Neuronal stem cell (in vitro differentiated cells): Measurements from ENCODE around the gene LRIG1.

ENCODE experiments used
- DNase-seq: peaks from one replicate; pipeline ENCODE4 v3.0.0-alpha.2; 2013; ENCODE audit warnings: low spot score
- H2AFZ ChIP-seq: one replicate; pipeline ENCODE4 v1.6.1; 2013; ENCODE audit warnings: mild to moderate bottlenecking, low read length, inconsistent platforms
- H2AK5ac ChIP-seq: 2 replicates; pipeline ENCODE4 v1.6.1; 2013; ENCODE audit warnings: low read depth, mild to moderate bottlenecking, inconsistent platforms, low read length, moderate library complexity, mixed read lengths
- H2BK120ac ChIP-seq: 2 replicates; pipeline ENCODE4 v1.6.1; 2013; ENCODE audit warnings: low read depth, mild to moderate bottlenecking, inconsistent platforms, low read length, moderate library complexity, mixed read lengths
- H2BK12ac ChIP-seq: one replicate; pipeline ENCODE4 v1.6.1; 2013; ENCODE audit warnings: low read length, inconsistent platforms
- H2BK15ac ChIP-seq: 2 replicates; pipeline ENCODE4 v1.6.1; 2013; ENCODE audit warnings: mild to moderate bottlenecking, low read length, inconsistent platforms, mixed read lengths
- H2BK5ac ChIP-seq: one replicate; pipeline ENCODE4 v1.6.1; 2013; ENCODE audit warnings: inconsistent platforms, mild to moderate bottlenecking, low read length, moderate library complexity
- H3K14ac ChIP-seq: one replicate; pipeline ENCODE4 v1.6.1; 2013; ENCODE audit warnings: low read length, inconsistent platforms
- H3K18ac ChIP-seq: 2 replicates; pipeline ENCODE4 v1.6.1; 2013; ENCODE audit warnings: low read length, inconsistent platforms
- H3K23ac ChIP-seq: 2 replicates; pipeline ENCODE4 v1.6.1; 2013; ENCODE audit warnings: low read depth, mild to moderate bottlenecking, mixed read lengths, low read length, inconsistent platforms; ENCODE audit not compliant: poor library complexity
- H3K27ac ChIP-seq: replicated peaks from 3 replicates; pipeline ENCODE4 v1.5.1; 2013; ENCODE audit warnings: low read length, inconsistent platforms
- H3K27me3 ChIP-seq, 3 experiments: 2 replicates each; pipeline ENCODE4 v1.6.1; 2013; ENCODE audit warnings: low read length in 3 of 3, mild to moderate bottlenecking in 2 of 3, inconsistent platforms in 1 of 3, low read depth in 1 of 3, mixed read lengths in 1 of 3, moderate library complexity in 1 of 3; ENCODE audit not compliant: control insufficient read depth in 3 of 3, insufficient read depth in 3 of 3
- H3K36me3 ChIP-seq, 2 donors: replicated peaks in 1 of 2; 2 replicates each; pipeline ENCODE4 v1.6.1; 2013; ENCODE audit warnings: low read length in 2 of 2; ENCODE audit not compliant: control insufficient read depth in 2 of 2, insufficient read depth in 2 of 2
- H3K4ac ChIP-seq: 2 replicates; pipeline ENCODE4 v1.6.1; 2013; ENCODE audit warnings: inconsistent platforms, mild to moderate bottlenecking, low read length, moderate library complexity
- H3K4me1 ChIP-seq, 2 donors: 1 replicate in 1 of 2; 2 replicates in 1 of 2; pipeline ENCODE4 v1.6.1; 2013; ENCODE audit warnings: low read length in 2 of 2, low read depth in 1 of 2; ENCODE audit not compliant: control insufficient read depth in 2 of 2, insufficient read depth in 1 of 2
- H3K4me2 ChIP-seq: one replicate; pipeline ENCODE4 v1.6.1; 2013; ENCODE audit warnings: mild to moderate bottlenecking, low read length, inconsistent platforms; ENCODE audit not compliant: insufficient read depth, poor library complexity, severe bottlenecking
- H3K4me3 ChIP-seq, 2 donors: 2 replicates each; pipeline ENCODE4 v1.5.1; 2013; ENCODE audit warnings: low read length in 2 of 2, mild to moderate bottlenecking in 2 of 2, inconsistent platforms in 1 of 2, moderate library complexity in 1 of 2
- H3K79me1 ChIP-seq: one replicate; pipeline ENCODE4 v1.6.1; 2013; ENCODE audit warnings: low read depth, mild to moderate bottlenecking, inconsistent platforms, low read length, moderate library complexity
- H3K9ac ChIP-seq: one replicate; pipeline ENCODE4 v1.6.1; 2013; ENCODE audit warnings: mild to moderate bottlenecking, low read depth, low read length, inconsistent platforms; ENCODE audit not compliant: poor library complexity
- H3K9me3 ChIP-seq, 2 donors: replicated peaks in 1 of 2; 2 replicates each; pipeline versions ENCODE3 to v1.6.1; 2013; ENCODE audit warnings: low read length in 2 of 2, mild to moderate bottlenecking in 2 of 2, inconsistent platforms in 1 of 2, low read depth in 1 of 2, mixed read lengths in 1 of 2, moderate library complexity in 1 of 2; ENCODE audit not compliant: control insufficient read depth in 2 of 2, insufficient read depth in 1 of 2
- H4K8ac ChIP-seq: one replicate; pipeline ENCODE4 v1.6.1; 2013; ENCODE audit warnings: low read depth, mild to moderate bottlenecking, inconsistent platforms, low read length, moderate library complexity
- H4K91ac ChIP-seq: one replicate; pipeline ENCODE4 v1.6.1; 2013; ENCODE audit warnings: low read length, low read depth, mild to moderate bottlenecking, inconsistent platforms; ENCODE audit not compliant: poor library complexity
- WGBS, 2 donors: extraction: QIAGEN DNeasy Blood & Tissue Kit; methylation state at CpG; one replicate each; pipeline ENCODE4 v1.1.7; 2013; ENCODE audit warnings: missing lambda C conversion rate in 2 of 2, mixed read lengths in 1 of 2; ENCODE audit not compliant: insufficient read length in 2 of 2, insufficient replicate concordance in 1 of 2; ENCODE audit errors: extremely low coverage in 2 of 2; 5-methylcytosine and 5-hydroxymethylcytosine counted together

Gene LRIG1

GRCh38 chr3:66497985-66498671, 2.7 kb downstream of the LRIG1 start:
- Histone ChIP-seq H4K91ac (no peak overlapping the region), H2BK5ac (no peak overlapping the region), H3K4me3 (peak overlapping the region; percentile 98 to 100), H2BK120ac (no peak overlapping the region), H3K79me1 (no peaks in the 10 kb centered on the region), H3K4ac (no peak overlapping the region), H3K4me2 (peak overlapping the region; percentile 47), H2BK15ac (no peak overlapping the region), H3K36me3 (peaks cover 0 to 4% of the 10 kb centered on the region in 2 donors), H3K27me3 (no peaks in the 10 kb centered on the region), H3K27ac (no peak overlapping the region), H3K9me3 (no peaks in the 10 kb centered on the region), H3K23ac (no peak overlapping the region), H2AK5ac (no peak overlapping the region), H3K18ac (no peak overlapping the region), H3K9ac (no peak overlapping the region), H4K8ac (no peak overlapping the region), H3K14ac (no peak overlapping the region), H3K4me1 (peaks cover 14 to 47% of the 10 kb centered on the region in 2 donors), H2BK12ac (no peak overlapping the region), H2AFZ (no peak overlapping the region)
- no CpG with 5 or more reads among the region's 4 CpGs for WGBS, 2 donors
- no peak for DNase-seq

- H2BK5ac ChIP-seq: no peak overlapping the region
- H3K27me3 ChIP-seq: no peaks in the 10 kb centered on the region
- peak overlapping the region; percentile 57 to 98 for H3K4me3 ChIP-seq
- no peak overlapping the region for H3K14ac ChIP-seq
- H2AK5ac ChIP-seq: no peak overlapping the region
- H2BK15ac ChIP-seq: no peak overlapping the region
- no peak overlapping the region for H4K91ac ChIP-seq
- no CpG with 5 or more reads among the region's 5 CpGs for WGBS, 2 donors
- H3K27ac ChIP-seq: peak overlapping the region; percentile 82
- no peak overlapping the region for H2BK120ac ChIP-seq
- H3K4me2 ChIP-seq: peak overlapping the region; percentile 47
- no peak for DNase-seq
- H4K8ac ChIP-seq: no peak overlapping the region
- H2AFZ ChIP-seq: no peak overlapping the region
- peaks cover 20 to 50% of the 10 kb centered on the region in 2 donors for H3K4me1 ChIP-seq
- H2BK12ac ChIP-seq: no peak overlapping the region
- H3K9me3 ChIP-seq: no peaks in the 10 kb centered on the region
- H3K79me1 ChIP-seq: no peaks in the 10 kb centered on the region
- H3K18ac ChIP-seq: no peak overlapping the region
- no peak overlapping the region for H3K9ac ChIP-seq
- H3K36me3 ChIP-seq: peaks cover 0 to 11% of the 10 kb centered on the region in 2 donors
- H3K4ac ChIP-seq: no peak overlapping the region
- H3K23ac ChIP-seq: no peak overlapping the region
These were observed 3.4 kb downstream of the LRIG1 start for GRCh38 chr3:66497288-66497984.

GRCh38 chr3:66496746-66497145, 4.1 kb downstream of the LRIG1 start:
- Histone ChIP-seq H2BK15ac (no peak overlapping the region), H2BK120ac (no peak overlapping the region), H3K4me3 (peak overlapping the region; percentile 10 to 23), H2AK5ac (no peak overlapping the region), H2AFZ (no peak overlapping the region), H3K4ac (no peak overlapping the region), H3K14ac (no peak overlapping the region), H3K79me1 (no peaks in the 10 kb centered on the region), H4K91ac (no peak overlapping the region), H3K4me2 (peak overlapping the region; percentile 20), H3K36me3 (peaks cover 0 to 16% of the 10 kb centered on the region in 2 donors), H3K9me3 (no peaks in the 10 kb centered on the region), H3K27ac (peak overlapping the region; percentile 82), H3K4me1 (peaks cover 18 to 57% of the 10 kb centered on the region in 2 donors), H2BK5ac (no peak overlapping the region), H2BK12ac (no peak overlapping the region), H3K18ac (no peak overlapping the region), H3K9ac (no peak overlapping the region), H4K8ac (no peak overlapping the region), H3K27me3 (no peaks in the 10 kb centered on the region), H3K23ac (no peak overlapping the region)
- no peak for DNase-seq

GRCh38 chr3:66496301-66496700, 4.5 kb downstream of the LRIG1 start:
- Histone ChIP-seq H2BK12ac (no peak overlapping the region), H3K14ac (no peak overlapping the region), H3K4me3 (peak overlapping the region; percentile 19 to 36), H3K36me3 (peaks cover 0 to 16% of the 10 kb centered on the region in 2 donors), H4K8ac (no peak overlapping the region), H3K18ac (no peak overlapping the region), H3K4me1 (peaks cover 16 to 59% of the 10 kb centered on the region in 2 donors), H3K27ac (peak overlapping the region; percentile 82), H3K23ac (no peak overlapping the region), H2BK5ac (no peak overlapping the region), H2AFZ (no peak overlapping the region), H2BK120ac (no peak overlapping the region), H2AK5ac (no peak overlapping the region), H4K91ac (no peak overlapping the region), H3K9me3 (no peaks in the 10 kb centered on the region), H2BK15ac (no peak overlapping the region), H3K4me2 (peak overlapping the region; percentile 41), H3K79me1 (no peaks in the 10 kb centered on the region), H3K9ac (no peak overlapping the region), H3K27me3 (no peaks in the 10 kb centered on the region), H3K4ac (no peak overlapping the region)
- no CpG with 5 or more reads among the region's 3 CpGs for WGBS, 2 donors
- no peak for DNase-seq
